Brain microvascular endothelial cell (primary cell): ENCODE measurements around the gene ARMC8.

Experiments
- DNase-seq: peaks from one replicate; pipeline ENCODE4 v3.0.0-alpha.2; 2020
- H3K27ac ChIP-seq: fragments of 250-450 bp; sonication (Bioruptor Pico); 2 replicates; pipeline ENCODE4 v1.5.1; 2020; ENCODE audit warnings: mild to moderate bottlenecking, moderate library complexity
- H3K27me3 ChIP-seq: fragments of 250-450 bp; sonication (Bioruptor Pico); replicated peaks from 2 replicates; pipeline ENCODE4 v1.5.1; 2020; ENCODE audit warnings: mild to moderate bottlenecking
- H3K36me3 ChIP-seq: fragments of 250-450 bp; sonication (Bioruptor Pico); replicated peaks from 2 replicates; pipeline ENCODE4 v1.5.1; 2020; ENCODE audit warnings: mild to moderate bottlenecking
- H3K4me3 ChIP-seq: 2 replicates; pipeline ENCODE4 v1.5.1; 2011; ENCODE audit warnings: low read depth, mild to moderate bottlenecking, control low read depth, low read length, moderate library complexity
- in situ Hi-C: cut with HindIII; loops from 2 replicates; pipeline ENCODE4 v1.10.0; 2017; ENCODE audit warnings: low sequenced_read_pairs, low pct_ligation_motif_present
- TF ChIP-seq, protein P1 (sequence below): IDR thresholded peaks from 2 replicates; pipeline ENCODE4 v1.5.1; 2011; ENCODE audit warnings: low read depth, mild to moderate bottlenecking, moderate library complexity, low read length, control low read depth, inconsistent platforms; ENCODE audit errors: missing control alignments

Gene ARMC8

DNA sequence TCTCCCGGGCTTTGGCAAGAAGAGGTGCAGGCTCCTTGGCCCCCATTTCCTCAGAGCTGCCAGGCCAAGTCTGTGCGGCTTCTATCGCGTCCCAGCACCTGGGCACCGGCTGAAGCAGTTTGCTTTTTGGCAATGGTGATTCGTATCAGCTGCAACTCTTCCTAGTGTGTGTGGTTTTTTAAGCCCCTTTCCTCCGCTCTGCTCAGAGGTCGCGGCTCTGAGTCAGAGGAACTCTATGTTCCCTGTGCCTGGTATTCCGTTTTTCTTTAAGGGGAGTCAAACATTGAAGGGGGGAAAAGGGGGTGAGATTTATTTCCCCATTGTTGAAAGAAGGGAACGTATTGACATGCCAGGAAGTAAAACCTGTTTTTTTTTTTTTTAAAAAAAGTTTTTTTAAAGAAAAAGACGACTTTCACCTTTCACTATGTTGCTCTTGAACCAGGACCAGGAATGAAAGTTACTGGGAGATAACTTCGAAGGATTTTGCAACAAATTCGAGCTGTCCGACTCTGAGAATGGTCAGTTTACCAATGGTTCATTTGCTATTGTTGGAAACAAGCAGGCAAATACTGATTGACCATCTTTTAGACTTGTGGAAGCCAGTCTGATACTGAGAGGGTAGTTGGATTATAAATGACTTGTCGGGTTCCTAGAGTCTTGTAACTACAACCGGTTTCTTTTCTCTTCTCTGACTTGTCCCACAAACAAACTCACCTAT lies 1.1 kb downstream of the ARMC8 start:
- H3K4me3 ChIP-seq = peak overlapping the region; percentile 91
- peak overlapping the region; percentile 98 for H3K27ac ChIP-seq
- no peak for DNase-seq
- in situ Hi-C loops = no loop called here
- TF ChIP-seq, protein P1, sequence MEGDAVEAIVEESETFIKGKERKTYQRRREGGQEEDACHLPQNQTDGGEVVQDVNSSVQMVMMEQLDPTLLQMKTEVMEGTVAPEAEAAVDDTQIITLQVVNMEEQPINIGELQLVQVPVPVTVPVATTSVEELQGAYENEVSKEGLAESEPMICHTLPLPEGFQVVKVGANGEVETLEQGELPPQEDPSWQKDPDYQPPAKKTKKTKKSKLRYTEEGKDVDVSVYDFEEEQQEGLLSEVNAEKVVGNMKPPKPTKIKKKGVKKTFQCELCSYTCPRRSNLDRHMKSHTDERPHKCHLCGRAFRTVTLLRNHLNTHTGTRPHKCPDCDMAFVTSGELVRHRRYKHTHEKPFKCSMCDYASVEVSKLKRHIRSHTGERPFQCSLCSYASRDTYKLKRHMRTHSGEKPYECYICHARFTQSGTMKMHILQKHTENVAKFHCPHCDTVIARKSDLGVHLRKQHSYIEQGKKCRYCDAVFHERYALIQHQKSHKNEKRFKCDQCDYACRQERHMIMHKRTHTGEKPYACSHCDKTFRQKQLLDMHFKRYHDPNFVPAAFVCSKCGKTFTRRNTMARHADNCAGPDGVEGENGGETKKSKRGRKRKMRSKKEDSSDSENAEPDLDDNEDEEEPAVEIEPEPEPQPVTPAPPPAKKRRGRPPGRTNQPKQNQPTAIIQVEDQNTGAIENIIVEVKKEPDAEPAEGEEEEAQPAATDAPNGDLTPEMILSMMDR = no peak
- H3K27me3 ChIP-seq = no peaks in the 10 kb centered on the region
- H3K36me3 ChIP-seq = no peaks in the 10 kb centered on the region

DNA sequence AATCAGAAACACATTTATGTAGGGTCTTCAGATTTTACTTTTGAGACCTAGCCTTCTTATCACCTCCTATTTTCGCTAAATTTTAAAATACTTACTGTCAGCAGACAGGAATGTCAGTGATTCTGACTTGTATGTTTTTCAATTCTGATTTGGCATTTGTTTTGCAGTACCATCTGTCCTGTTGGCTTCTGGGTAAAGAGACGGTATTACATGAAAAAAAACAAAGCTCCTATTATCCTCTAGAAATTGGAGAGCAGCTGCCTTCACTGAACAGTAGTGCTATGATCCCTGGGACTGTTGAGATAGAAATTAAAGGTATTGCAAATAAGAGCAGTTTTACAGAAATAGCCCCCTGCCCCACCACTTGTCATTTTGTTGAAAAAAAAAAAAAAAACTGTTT lies 8.4 kb downstream of the ARMC8 start:
- no peak overlapping the region for H3K4me3 ChIP-seq
- H3K36me3 ChIP-seq = no peaks in the 10 kb centered on the region
- TF ChIP-seq, protein P1 = no peak
- DNase-seq = no peak
- no peaks in the 10 kb centered on the region for H3K27me3 ChIP-seq
- in situ Hi-C loops = no loop called here
- H3K27ac ChIP-seq = no peak overlapping the region

DNA sequence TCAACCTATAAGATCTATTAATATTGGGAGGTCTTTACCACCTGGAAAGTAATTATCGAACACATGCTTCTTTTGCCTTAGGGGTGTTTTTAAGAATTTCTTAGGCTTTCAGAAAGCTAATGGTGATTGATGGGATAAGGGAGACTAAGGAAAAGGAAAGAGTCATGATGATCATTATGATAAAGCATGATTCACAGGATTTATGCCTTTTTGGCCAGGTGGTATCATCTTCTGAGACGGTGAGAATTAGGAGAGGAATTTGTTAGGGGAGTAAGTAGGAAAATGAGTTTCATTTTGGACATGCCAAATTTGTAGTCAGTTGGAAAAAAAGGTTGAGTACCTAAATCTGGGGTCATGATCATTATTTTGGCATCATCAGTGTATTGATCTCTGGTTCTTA lies 8.9 kb downstream of the ARMC8 start:
- no peak for DNase-seq
- Histone ChIP-seq H3K27me3 (no peaks in the 10 kb centered on the region), H3K36me3 (no peaks in the 10 kb centered on the region), H3K4me3 (no peak overlapping the region), H3K27ac (no peak overlapping the region)
- TF ChIP-seq, protein P1 = no peak
- in situ Hi-C loops = no loop called here

DNA sequence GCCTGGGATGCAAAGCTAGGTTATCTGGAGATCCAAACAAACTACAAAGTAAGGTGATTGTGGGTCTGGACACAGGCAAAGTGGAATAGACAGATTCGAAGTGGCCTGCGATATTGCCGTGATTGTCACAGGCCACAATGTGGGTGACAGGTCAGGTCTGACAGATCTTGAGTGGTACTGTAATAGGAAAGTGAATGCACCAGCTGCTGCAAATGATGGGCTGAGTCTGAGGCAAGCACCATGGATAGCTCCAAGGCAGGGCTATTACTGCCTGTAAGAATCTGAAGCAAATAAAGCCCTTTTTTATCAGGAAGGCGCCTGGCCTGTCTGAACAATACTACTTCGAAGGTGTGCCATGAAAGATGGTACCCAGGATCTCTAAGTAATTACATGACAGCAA lies 10.0 kb downstream of the ARMC8 start:
- Histone ChIP-seq H3K27ac (no peak overlapping the region), H3K4me3 (no peak overlapping the region), H3K36me3 (no peaks in the 10 kb centered on the region), H3K27me3 (no peaks in the 10 kb centered on the region)
- in situ Hi-C loops = no loop called here
- TF ChIP-seq, protein P1 = no peak
- peak; percentile 56 for DNase-seq

GRCh38 chr3:138197524-138197923 lies 10.4 kb downstream of the ARMC8 start:
- TF ChIP-seq, protein P1 = no peak
- Histone ChIP-seq H3K36me3 (no peaks in the 10 kb centered on the region), H3K27me3 (no peaks in the 10 kb centered on the region), H3K27ac (no peak overlapping the region), H3K4me3 (no peak overlapping the region)
- DNase-seq = no peak
- in situ Hi-C loops = no loop called here

- DNase-seq = no peak
- Histone ChIP-seq H3K27me3 (no peaks in the 10 kb centered on the region), H3K36me3 (no peaks in the 10 kb centered on the region), H3K27ac (no peak overlapping the region), H3K4me3 (no peak overlapping the region)
- in situ Hi-C loops = no loop called here
- TF ChIP-seq, protein P1 = no peak
Measured at GRCh38 chr3:138199851-138200250, 12.8 kb downstream of the ARMC8 start.
